Subcutaneous abdominal adipose tissue (tissue), 5 donors: ENCODE results near the gene NUDT8.
A peak's percentile ranks its signal among the peaks of the same experiment; 100 is the strongest.
"Not testable (repeated sequence)": the region's sequence is repeated elsewhere in the genome, so short reads cannot be mapped to it uniquely, and the experiment has no call there.

Experiments
- H3K27ac ChIP-seq: one replicate; pipeline ENCODE4 v1.7.0; 2013; ENCODE audit warnings: low read depth, mild to moderate bottlenecking, inconsistent platforms, low read length, moderate library complexity
- H3K27me3 ChIP-seq, 5 donors: one replicate each; pipeline ENCODE4 v1.7.0; 2013; ENCODE audit warnings: low read length in 5 of 5, inconsistent platforms in 1 of 5; ENCODE audit not compliant: control insufficient read depth in 5 of 5, insufficient read depth in 4 of 5
- H3K36me3 ChIP-seq, 5 donors: one replicate each; pipeline ENCODE4 v1.7.0; 2013; ENCODE audit warnings: low read length in 5 of 5; ENCODE audit not compliant: control insufficient read depth in 5 of 5, insufficient read depth in 5 of 5
- H3K4me1 ChIP-seq, 5 donors: one replicate each; pipeline ENCODE4 v1.7.0; 2013; ENCODE audit warnings: low read length in 5 of 5, mild to moderate bottlenecking in 3 of 5, moderate library complexity in 1 of 5; ENCODE audit not compliant: control insufficient read depth in 5 of 5, insufficient read depth in 5 of 5
- H3K4me3 ChIP-seq, 5 donors: one replicate each; pipeline ENCODE4 v1.7.0; 2013; ENCODE audit warnings: low read length in 5 of 5, low read depth in 1 of 5
- H3K9ac ChIP-seq, 5 donors: one replicate each; pipeline ENCODE4 v1.7.0; 2013; ENCODE audit warnings: low read length in 5 of 5, mild to moderate bottlenecking in 4 of 5, moderate library complexity in 3 of 5
- H3K9me3 ChIP-seq, 5 donors: one replicate each; pipeline ENCODE4 v1.7.0; 2013; ENCODE audit warnings: low read length in 5 of 5; ENCODE audit not compliant: control insufficient read depth in 5 of 5
- donor health status: healthy.
- donor health status: healthy.
- donor health status: healthy.
- donor health status: healthy.
- donor health status: healthy.

The NUDT8 gene

GRCh38 chr11:67628710-67629385 is 889 bp downstream of the NUDT8 start:
- Histone ChIP-seq H3K4me3 (peak overlapping the region in 2 of 5 donors; percentile 67 to 78), H3K9ac (peak overlapping the region in 1 of 5 donors; percentile 75), H3K27me3 (no peaks in the 10 kb centered on the region), H3K27ac (peak overlapping the region; percentile 57), H3K36me3 (peaks cover 0 to 3% (median 0%) of the 10 kb centered on the region in 5 donors), H3K9me3 (no peaks in the 10 kb centered on the region), H3K4me1 (peaks cover 0 to 21% (median 19%) of the 10 kb centered on the region in 5 donors)

- Histone ChIP-seq H3K4me1 (peaks cover 0 to 21% (median 19%) of the 10 kb centered on the region in 5 donors), H3K27ac (no peak overlapping the region), H3K9me3 (no peaks in the 10 kb centered on the region), H3K4me3 (no peak overlapping the region), H3K9ac (no peak overlapping the region), H3K27me3 (no peaks in the 10 kb centered on the region), H3K36me3 (peaks cover 0 to 3% (median 0%) of the 10 kb centered on the region in 5 donors)
These were observed 1.7 kb downstream of the NUDT8 start for GRCh38 chr11:67627812-67628624.

GRCh38 chr11:67627441-67627811 is 2.3 kb downstream of the NUDT8 start:
- Histone ChIP-seq H3K9me3 (no peaks in the 10 kb centered on the region), H3K9ac (no peak overlapping the region), H3K36me3 (peaks cover 0 to 3% (median 0%) of the 10 kb centered on the region in 5 donors), H3K4me1 (peaks cover 0 to 21% (median 19%) of the 10 kb centered on the region in 5 donors), H3K27me3 (no peaks in the 10 kb centered on the region), H3K4me3 (no peak overlapping the region), H3K27ac (no peak overlapping the region)

- H3K9me3 ChIP-seq, result no peaks in the 10 kb centered on the region
- H3K4me1 ChIP-seq, result peaks cover 0 to 21% (median 19%) of the 10 kb centered on the region in 5 donors
- no peak overlapping the region for H3K4me3 ChIP-seq
- H3K27ac ChIP-seq, result no peak overlapping the region
- H3K27me3 ChIP-seq, result no peaks in the 10 kb centered on the region
- peaks cover 0 to 3% (median 0%) of the 10 kb centered on the region in 5 donors for H3K36me3 ChIP-seq
- H3K9ac ChIP-seq, result no peak overlapping the region
These were observed 2.8 kb downstream of the NUDT8 start for GRCh38 chr11:67626970-67627369.

- peaks cover 0 to 20% (median 18%) of the 10 kb centered on the region in 5 donors for H3K4me1 ChIP-seq
- not testable (repeated sequence) for H3K9me3 ChIP-seq, H3K9ac ChIP-seq, H3K36me3 ChIP-seq, H3K27me3 ChIP-seq, H3K27ac ChIP-seq, H3K4me3 ChIP-seq
These were observed 3.5 kb downstream of the NUDT8 start for GRCh38 chr11:67626131-67626833.

- H3K4me1 ChIP-seq, H3K4me3 ChIP-seq, H3K27me3 ChIP-seq, H3K36me3 ChIP-seq, H3K9me3 ChIP-seq, H3K9ac ChIP-seq, H3K27ac ChIP-seq: not testable (repeated sequence)
These were observed 5.9 kb downstream of the NUDT8 start for GRCh38 chr11:67623795-67624194.

- not testable (repeated sequence) for H3K27ac ChIP-seq, H3K4me1 ChIP-seq, H3K9me3 ChIP-seq
These were observed 6.8 kb downstream of the NUDT8 start for GRCh38 chr11:67622905-67623304.

GRCh38 chr11:67621928-67622327 is 7.8 kb downstream of the NUDT8 start:
- H3K9me3 ChIP-seq, H3K9ac ChIP-seq, H3K27ac ChIP-seq, H3K4me3 ChIP-seq, H3K27me3 ChIP-seq, H3K4me1 ChIP-seq, H3K36me3 ChIP-seq: not testable (repeated sequence)

More at GRCh38 chr11:67622905-67623304, 6.8 kb downstream of the NUDT8 start:
- not testable (repeated sequence) for H3K27me3 ChIP-seq, H3K9ac ChIP-seq, H3K36me3 ChIP-seq, H3K4me3 ChIP-seq

GRCh38 chr11:67620621-67621020 is 9.1 kb downstream of the NUDT8 start:
- H3K9ac ChIP-seq, H3K27me3 ChIP-seq, H3K27ac ChIP-seq, H3K4me1 ChIP-seq, H3K4me3 ChIP-seq, H3K9me3 ChIP-seq, H3K36me3 ChIP-seq: not testable (repeated sequence)
